Esophagus muscularis mucosa (tissue), 3 donors: ENCODE measurements around the gene LY6G6D.

Experiments
- CTCF ChIP-seq, 3 experiments: fragments of 200-600 bp in 2 of 3; fragments of 450-650 bp in 1 of 3; sonication (generic) in 2 of 3; IDR thresholded peaks; one replicate each; pipeline ENCODE4 v1.5.1; 2017 to 2019; ENCODE audit warnings: antibody characterized with exemption in 3 of 3, mild to moderate bottlenecking in 2 of 3, moderate library complexity in 1 of 3
- POLR2AphosphoS5 ChIP-seq, 2 donors: sonication (generic); formaldehyde crosslinking; IDR thresholded peaks; one replicate each; pipeline ENCODE4 v1.6.1; 2017; ENCODE audit warnings: antibody characterized with exemption in 2 of 2

- TF ChIP-seq CTCF (IDR thresholded peaks at IDR 0.05) (no peak), POLR2AphosphoS5 (IDR thresholded peaks at IDR 0.05) (no peak)
Measured at GRCh38 chr6:31697555-31697954, 17.6 kb upstream of the LY6G6D start.
